Measurements from ENCODE around the gene NOX4.

DNA sequence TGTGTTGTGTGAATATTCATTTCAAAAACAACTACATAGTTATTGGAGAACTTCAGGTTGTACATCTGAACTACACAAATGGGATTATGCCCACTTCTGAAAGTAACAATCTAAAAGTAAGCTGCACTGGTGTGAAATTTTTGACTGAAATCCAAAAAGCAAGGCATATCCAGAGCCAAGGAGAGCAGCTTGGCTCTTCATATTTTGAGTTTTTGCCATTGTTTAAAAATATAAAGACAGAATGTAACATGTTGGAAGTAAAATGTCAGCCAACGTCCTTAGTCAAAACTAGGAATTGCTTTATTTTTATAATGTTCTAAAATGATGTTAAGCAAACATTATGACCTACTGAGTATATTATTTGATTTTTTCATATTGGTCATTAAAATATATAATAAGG lies 45.8 kb upstream of the NOX4 start:
- TF ChIP-seq, protein P1, sequence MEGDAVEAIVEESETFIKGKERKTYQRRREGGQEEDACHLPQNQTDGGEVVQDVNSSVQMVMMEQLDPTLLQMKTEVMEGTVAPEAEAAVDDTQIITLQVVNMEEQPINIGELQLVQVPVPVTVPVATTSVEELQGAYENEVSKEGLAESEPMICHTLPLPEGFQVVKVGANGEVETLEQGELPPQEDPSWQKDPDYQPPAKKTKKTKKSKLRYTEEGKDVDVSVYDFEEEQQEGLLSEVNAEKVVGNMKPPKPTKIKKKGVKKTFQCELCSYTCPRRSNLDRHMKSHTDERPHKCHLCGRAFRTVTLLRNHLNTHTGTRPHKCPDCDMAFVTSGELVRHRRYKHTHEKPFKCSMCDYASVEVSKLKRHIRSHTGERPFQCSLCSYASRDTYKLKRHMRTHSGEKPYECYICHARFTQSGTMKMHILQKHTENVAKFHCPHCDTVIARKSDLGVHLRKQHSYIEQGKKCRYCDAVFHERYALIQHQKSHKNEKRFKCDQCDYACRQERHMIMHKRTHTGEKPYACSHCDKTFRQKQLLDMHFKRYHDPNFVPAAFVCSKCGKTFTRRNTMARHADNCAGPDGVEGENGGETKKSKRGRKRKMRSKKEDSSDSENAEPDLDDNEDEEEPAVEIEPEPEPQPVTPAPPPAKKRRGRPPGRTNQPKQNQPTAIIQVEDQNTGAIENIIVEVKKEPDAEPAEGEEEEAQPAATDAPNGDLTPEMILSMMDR (IDR thresholded peaks at IDR 0.05): no peak
- TF ChIP-seq POLR2A (IDR thresholded peaks at IDR 0.05) (no peak), EP300 (IDR thresholded peaks at IDR 0.05) (no peak)
